HG03064 (cell line): ENCODE results near the gene MYNN.

Experiments used
- ATAC-seq: cut with Tn5 transposase; IDR thresholded peaks from one replicate; pipeline ENCODE4 v1.9.1; 2021; ENCODE audit warnings: low read depth; ENCODE audit not compliant: unreplicated experiment

MYNN gene

GRCh38 chr3:169822983-169823382, 49.8 kb downstream of the MYNN start:
- no peak for ATAC-seq

GRCh38 chr3:169825316-169825715, 52.1 kb downstream of the MYNN start:
- ATAC-seq: no peak

GRCh38 chr3:169827712-169828111, 54.5 kb downstream of the MYNN start:
- ATAC-seq: no peak

GRCh38 chr3:169835533-169835932, 62.3 kb downstream of the MYNN start:
- no peak for ATAC-seq

- ATAC-seq: peak; percentile 93
Observed at GRCh38 chr3:169836078-169836941, 63.1 kb downstream of the MYNN start.

GRCh38 chr3:169836942-169837275, 63.7 kb downstream of the MYNN start:
- no peak for ATAC-seq

GRCh38 chr3:169838511-169839030, 65.4 kb downstream of the MYNN start:
- ATAC-seq: no peak
